HG03575 (cell line): ENCODE results near the gene CYLD.

Experiments
- ATAC-seq: cut with Tn5 transposase; IDR thresholded peaks from one replicate; pipeline ENCODE4 v1.9.1; 2021; ENCODE audit not compliant: unreplicated experiment, insufficient number of reproducible peaks, low FRiP score; ENCODE audit errors: extremely low read depth

Gene CYLD

DNA sequence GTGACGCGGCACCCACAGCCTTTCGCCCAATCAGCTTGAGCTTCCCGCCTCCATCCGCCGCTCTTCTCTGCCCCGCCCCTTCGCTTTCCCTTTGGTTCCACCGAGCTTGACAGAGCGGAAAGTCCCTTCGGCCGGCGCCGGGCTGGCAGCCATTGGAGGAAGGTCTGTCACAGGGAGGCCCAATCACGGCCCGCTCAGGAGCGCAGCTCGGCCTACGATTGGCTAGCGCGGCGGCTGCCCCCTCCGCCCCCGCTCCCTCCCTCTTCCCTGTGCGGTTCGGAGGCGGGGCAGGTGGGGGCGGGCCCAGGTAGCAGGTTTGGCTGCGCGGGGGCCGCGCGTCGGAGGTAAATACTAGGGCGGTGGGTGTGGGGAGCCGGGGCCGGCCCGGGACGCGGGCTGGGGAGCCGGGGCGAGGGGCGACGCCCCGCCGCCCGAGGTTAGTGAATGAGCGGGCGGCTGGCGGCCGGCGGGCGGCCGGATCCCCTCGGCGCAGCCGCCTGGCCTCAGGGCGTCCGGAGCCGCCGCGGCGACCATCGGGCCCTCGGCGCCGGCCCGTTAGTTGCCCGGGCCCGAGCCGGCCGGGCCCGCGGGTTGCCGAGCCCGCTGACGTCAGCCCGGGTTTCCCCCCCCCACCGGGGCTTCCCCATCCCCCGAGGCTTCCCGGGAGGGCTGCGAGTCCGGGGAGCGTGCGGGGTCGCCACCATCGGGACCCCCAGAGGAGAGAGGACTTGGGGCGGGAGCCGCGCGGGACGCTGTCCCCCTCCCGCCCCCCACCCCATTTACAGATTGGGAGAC, at the start of gene CYLD:
Gene CYLD, plus strand, starts transcription at position 306 of the 795 bp plus-strand sequence. CDS start 7,613 bp downstream, outside the sequence.
- peak; percentile 54 for ATAC-seq

GRCh38 chr16:50692644-50692998, 49.3 kb upstream of the CYLD start:
- no peak for ATAC-seq

DNA sequence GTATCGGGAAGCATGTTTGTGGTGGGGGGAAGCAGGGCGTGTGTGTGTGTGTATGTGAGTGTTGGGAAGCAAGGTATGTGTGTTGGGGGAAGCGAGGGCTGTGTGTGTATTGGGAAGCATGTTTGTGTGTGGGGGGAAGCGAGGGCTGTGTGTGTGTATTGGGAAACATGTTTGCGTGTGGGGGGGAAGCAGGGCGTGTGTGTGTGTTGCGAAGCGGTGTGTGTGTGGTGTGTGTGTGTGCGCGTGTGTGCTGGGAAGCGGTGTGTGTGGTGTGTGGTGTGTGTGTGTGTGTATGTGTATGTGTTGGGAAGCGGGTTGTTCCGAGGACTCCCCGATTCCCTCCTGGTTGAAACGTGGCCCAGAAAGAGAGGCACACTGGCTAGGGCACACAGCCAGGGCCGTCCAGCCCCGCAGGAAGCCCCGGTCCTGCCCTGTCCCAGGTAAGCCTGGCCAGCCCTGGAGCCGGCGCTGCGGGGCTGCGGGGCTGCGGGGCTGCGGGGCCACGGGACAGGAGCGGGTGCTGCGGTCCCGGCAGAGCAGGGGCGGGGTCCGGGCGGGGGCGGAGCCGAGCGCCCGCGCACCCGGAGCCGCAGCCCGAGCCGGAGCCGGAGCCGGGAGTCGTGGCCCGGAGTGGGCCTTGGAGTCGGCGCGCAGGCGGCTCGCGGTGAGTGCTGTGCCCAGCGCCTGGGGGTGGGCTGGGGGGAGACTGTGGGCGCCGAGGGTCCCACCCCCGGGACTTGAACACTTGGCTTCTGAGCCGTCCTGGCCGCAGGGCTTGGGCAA, 48.7 kb upstream of the CYLD start, which contains the start of gene NOD2:
Gene NOD2, plus strand, starts transcription at position 608 of the 783 bp plus-strand sequence. CDS start 5,890 bp downstream, outside the sequence.
- ATAC-seq: no peak

DNA sequence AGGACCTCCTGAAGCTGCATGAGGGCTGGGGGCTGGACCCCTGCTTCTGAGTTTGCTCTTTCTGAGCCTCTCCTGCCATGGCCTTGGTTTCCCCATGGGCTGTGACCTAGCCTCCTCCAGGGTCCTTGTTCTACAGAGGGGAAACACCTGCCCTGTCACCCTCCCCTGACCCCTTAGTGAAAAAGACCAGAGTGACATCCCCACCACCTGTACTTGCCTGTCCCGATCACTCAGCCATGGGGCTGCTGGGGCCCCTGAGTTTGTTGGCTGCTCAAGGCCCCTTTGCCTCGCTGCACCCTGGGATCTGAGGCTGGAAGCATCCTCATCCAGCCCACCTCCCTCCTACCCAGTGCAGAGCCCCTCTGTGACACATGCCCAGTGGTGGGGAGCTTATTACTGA, 47.7 kb upstream of the CYLD start:
- ATAC-seq: no peak

GRCh38 chr16:50695017-50696000, 46.6 kb upstream of the CYLD start:
- no peak for ATAC-seq

GRCh38 chr16:50696126-50696525, 45.8 kb upstream of the CYLD start:
- no peak for ATAC-seq

- no peak for ATAC-seq
These were observed 45.1 kb upstream of the CYLD start for GRCh38 chr16:50696575-50697420.

DNA sequence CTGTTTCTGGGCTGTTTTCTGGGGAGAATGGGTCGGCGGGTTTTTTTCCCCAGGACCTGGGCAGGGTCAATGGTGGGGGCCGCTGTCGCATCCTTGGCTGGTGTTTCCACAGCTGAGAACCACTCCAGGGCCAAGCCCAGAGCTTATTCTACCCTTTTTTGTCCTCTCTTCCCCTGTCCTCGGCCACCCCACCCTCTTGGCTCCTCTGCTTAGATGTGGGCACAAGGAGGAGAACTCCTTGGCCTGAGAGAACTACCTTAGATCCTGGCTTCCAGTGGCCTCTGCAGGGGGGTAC, 44.5 kb upstream of the CYLD start:
- ATAC-seq: no peak

- no peak for ATAC-seq
These were observed 43.8 kb upstream of the CYLD start for GRCh38 chr16:50697881-50698767.

DNA sequence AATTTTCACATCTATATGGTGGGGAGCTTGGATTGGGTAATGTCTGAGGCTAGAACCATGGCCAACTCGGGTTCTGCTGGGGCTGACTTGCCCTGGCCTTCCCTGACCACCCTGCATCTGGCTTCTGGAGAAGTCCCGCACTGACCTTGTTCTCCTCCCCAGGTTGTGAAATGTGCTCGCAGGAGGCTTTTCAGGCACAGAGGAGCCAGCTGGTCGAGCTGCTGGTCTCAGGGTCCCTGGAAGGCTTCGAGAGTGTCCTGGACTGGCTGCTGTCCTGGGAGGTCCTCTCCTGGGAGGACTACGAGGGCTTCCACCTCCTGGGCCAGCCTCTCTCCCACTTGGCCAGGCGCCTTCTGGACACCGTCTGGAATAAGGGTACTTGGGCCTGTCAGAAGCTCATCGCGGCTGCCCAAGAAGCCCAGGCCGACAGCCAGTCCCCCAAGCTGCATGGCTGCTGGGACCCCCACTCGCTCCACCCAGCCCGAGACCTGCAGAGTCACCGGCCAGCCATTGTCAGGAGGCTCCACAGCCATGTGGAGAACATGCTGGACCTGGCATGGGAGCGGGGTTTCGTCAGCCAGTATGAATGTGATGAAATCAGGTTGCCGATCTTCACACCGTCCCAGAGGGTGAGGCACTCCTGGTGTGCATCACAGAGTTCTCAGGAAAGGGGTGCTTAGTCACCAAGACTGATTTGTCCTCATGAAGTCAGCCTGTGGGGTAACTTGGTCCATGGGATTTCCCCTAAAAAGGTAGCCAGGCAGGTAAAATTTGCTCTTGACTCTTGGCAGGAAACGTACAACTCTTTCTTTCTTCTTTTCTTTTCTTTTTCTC, 42.3 kb upstream of the CYLD start:
- ATAC-seq: no peak

DNA sequence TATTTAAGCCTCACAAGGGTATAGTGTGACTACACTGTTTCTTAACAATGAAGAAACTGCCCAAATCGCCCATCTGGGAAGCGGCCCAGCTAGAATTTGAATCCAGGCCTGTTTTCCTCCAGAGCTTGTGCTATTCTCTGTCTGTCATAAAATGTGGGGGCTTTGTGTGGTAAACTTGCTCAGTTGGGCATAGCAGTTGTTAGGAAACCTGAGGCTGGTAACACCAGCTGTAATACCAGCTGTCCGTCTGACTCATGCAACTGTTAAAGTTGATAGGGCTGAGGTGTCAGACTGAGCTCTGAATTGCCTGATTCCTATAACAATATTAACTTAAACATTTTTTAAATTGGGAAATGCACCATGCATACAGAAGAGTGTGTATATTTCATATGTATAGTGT, 39.2 kb upstream of the CYLD start:
- ATAC-seq: no peak

DNA sequence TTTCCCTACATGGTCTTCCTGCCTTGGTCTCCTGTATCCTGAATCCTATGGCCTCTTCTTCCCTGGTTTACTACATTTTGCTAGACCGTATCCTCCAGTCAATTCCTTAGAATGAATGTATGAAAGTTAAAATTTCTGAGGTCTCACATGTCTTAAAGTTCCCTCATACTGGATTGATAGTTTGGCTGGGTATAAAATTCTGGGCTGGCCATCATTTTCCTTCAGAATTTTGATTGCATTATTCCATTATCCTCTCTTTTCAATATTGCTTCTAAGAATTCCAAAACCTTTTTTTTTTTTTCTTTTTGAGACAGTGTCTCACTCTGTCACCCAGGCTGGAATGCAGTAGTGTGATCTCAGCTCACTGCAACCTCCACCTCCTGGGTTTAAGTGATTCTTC, 37.6 kb upstream of the CYLD start:
- no peak for ATAC-seq

DNA sequence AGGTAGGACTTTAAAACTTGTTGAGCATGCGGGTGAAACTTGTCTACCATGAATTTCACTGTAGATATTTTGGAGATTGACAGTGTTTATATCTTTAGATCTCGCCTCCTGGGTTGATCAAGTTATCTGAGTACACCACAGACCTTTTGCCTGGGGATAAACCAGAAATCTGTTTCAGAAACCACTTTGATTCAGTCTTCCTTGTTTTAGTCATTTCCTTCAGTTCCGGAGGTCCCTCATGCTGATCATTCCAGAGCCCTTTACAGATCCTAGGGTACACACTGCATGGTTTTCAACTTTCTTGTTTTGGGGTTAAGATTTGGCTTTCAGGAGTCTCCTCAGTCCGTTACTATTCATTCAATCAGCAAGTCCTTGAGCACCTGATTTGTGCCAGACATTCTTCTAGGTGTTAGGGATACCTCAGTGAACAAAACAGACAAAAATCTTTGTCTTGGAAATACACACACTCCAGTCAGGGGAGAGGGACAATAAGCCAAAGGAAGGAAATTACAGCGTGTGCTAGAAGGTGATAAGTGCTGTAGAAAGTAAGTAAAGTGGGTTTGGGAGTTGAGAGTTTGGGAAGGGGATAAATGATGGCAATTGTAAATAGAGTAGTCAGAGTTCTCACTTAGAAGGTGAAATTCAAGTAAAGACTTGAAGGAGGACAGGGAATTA, 36.3 kb upstream of the CYLD start:
- ATAC-seq: no peak

DNA sequence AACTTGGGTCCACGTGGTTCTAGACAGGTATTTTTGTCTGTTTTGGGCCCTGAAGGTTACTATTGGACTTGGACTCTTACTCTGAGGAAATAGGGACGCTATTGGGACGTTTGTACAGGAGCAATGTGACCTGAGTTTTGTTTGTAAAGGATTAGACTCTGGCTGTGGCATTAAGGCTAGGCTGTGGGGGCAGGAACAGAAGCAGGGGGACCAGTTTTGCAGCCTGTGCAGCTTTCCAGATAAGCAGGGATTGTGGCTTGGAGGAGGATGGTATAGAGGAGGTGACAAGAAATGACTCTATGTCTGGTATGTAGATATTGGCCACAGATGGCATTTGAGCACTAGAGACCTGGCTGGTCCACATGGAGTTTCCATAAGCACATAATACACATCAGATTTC, 35.6 kb upstream of the CYLD start:
- no peak for ATAC-seq

DNA sequence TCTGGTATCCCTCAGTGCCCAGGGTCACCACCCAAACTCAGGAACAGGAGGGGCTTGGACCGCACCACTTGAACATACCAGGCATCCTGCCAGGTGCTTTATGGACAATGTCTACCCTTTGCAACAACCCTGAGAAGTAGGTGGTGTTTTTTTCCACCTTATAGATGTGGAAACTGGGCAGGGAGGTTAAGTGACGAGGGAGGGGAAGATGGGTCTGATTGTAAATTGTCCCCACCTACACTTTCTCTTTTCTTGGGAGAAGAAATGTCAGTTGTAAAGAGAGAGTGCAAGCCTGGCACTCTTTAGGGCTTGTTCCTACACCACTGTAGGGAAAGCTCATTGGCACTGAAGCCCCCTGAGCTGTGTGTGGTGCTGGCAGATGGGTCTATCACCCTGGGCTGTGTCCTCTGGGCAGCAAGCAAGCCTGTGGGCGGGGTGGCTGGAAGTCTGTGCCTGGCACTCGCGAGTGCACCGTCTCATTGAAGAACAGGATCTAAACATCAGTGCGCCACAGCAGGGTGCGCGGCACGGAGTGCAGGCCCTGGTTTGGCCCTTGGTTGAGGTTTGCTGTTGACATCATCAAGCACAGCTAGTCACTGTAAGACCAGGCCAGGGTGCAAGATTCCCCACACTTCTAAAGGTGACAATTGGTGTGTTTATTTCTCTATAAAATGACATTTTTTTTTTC, 33.4 kb upstream of the CYLD start:
- no peak for ATAC-seq
